ENCODE results near the gene LTBR. TPM values are rescaled to one million over a fixed set of nuclear protein-coding genes. Genes with fewer than 3 reads are reported as not detected.

Gene LTBR
- total RNA-seq, 1 experiment from 2014 or later: 4.8 TPM

- Histone ChIP-seq H4K5ac (ENCODE audit: insufficient read length, low read depth, low read length) (no peak overlapping the region), H3K4ac (ENCODE audit: low read depth, low read length) (no peak overlapping the region), H4K91ac (ENCODE audit: insufficient read length, low read depth, low read length) (no peak overlapping the region), H3K9ac (ENCODE audit: extremely low read depth, insufficient read length, low read length) (no peak overlapping the region), H2AFZ (ENCODE audit: low read length) (no peak overlapping the region), H4K8ac (replicated peaks; ENCODE audit: insufficient read length, low read depth, low read length) (no peak overlapping the region), H3K4me2 (ENCODE audit: insufficient read depth, insufficient read length, low read length) (no peak overlapping the region), H2BK15ac (ENCODE audit: low read depth, low read length) (no peak overlapping the region), H2BK20ac (ENCODE audit: low read depth, low read length, poor library complexity, severe bottlenecking) (no peak overlapping the region), H3K23ac (ENCODE audit: insufficient read length, low read depth, low read length) (no peak overlapping the region), H4K20me1 (ENCODE audit: control insufficient read depth, insufficient read depth, insufficient read length) (no peaks in the 10 kb centered on the region), H3K4me1 (ENCODE audit: insufficient read depth, low read length) (no peaks in the 10 kb centered on the region), H2BK12ac (ENCODE audit: insufficient read length, low read depth, low read length) (no peak overlapping the region), H3K27me3 (ENCODE audit: insufficient read depth, low read length) (no peaks in the 10 kb centered on the region), H2BK5ac (ENCODE audit: insufficient read length, low read length) (no peak overlapping the region), H3K79me1 (ENCODE audit: insufficient read depth, low read depth, low read length, poor library complexity, severe bottlenecking) (no peaks in the 10 kb centered on the region), H3K56ac (ENCODE audit: insufficient read length, low read depth, low read length) (no peak overlapping the region), H2BK120ac (ENCODE audit: low read depth, low read length, poor library complexity, severe bottlenecking) (no peak overlapping the region), H3K18ac (ENCODE audit: insufficient read length, low read depth, low read length) (no peak overlapping the region), H3T11ph (ENCODE audit: low read length) (no peak overlapping the region), H3K14ac (ENCODE audit: insufficient read depth, low read length) (no peak overlapping the region), H3K23me2 (ENCODE audit: insufficient read length, low read depth, low read length, poor library complexity, severe bottlenecking) (peaks cover 4% of the 10 kb centered on the region), H3K9me3 (ENCODE audit: control insufficient read depth, low read depth, low read length) (no peaks in the 10 kb centered on the region), H3K79me2 (ENCODE audit: insufficient read depth, low read length) (peaks cover under 1% of the 10 kb centered on the region; the same call in 1 of the 2 replicates), H3K27ac (ENCODE audit: insufficient read length, low read depth, low read length) (no peak overlapping the region), H2AK5ac (ENCODE audit: insufficient read length, low read length) (no peak overlapping the region)
- Mint-ChIP-seq H3K9me3 (no peaks in the 10 kb centered on the region; a peak in 1 of 5 replicates), H3K4me3 (no peak overlapping the region), H3K36me3 (ENCODE audit: insufficient read depth in 1 of 3, low read depth in 3 of 3) (peaks cover 24 to 63% (median 60%) of the 10 kb centered on the region in 3 experiments), H3K4me1 (peaks cover 5 to 7% of the 10 kb centered on the region in 2 experiments), H3K27me3 (ENCODE audit: low read depth) (no peaks in the 10 kb centered on the region), H3K27ac (peak overlapping the region in 2 of 3 experiments; percentile 8 to 71; a peak in 4 of 7 replicates)
- no peak for TF ChIP-seq CTCF (conservative IDR thresholded peaks at IDR 0.05)
- WGBS (ENCODE audit: extremely low coverage, insufficient read length, low lambda C conversion rate): no CpG with 5 or more reads among the region's 3 CpGs
- DNase-seq: no peak
Observed at GRCh38 chr12:6362403-6362802, 21.6 kb upstream of the LTBR start.

Data from H9 (cell line).